IPS-18a (cell line): Measurements from ENCODE around the gene FBH1.
"Not testable (repeated sequence)": the region's sequence is repeated elsewhere in the genome, so short reads cannot be mapped to it uniquely, and the experiment has no call there.

Experiments used
- H3K27ac ChIP-seq: one replicate; pipeline ENCODE4 v1.5.1; 2013; ENCODE audit warnings: low read length
- H3K27me3 ChIP-seq: one replicate; pipeline ENCODE4 v1.6.1; 2013; ENCODE audit warnings: mild to moderate bottlenecking, low read length; ENCODE audit not compliant: control insufficient read depth, insufficient read depth
- H3K36me3 ChIP-seq: one replicate; pipeline ENCODE4 v1.6.1; 2013; ENCODE audit warnings: low read depth, low read length; ENCODE audit not compliant: control insufficient read depth
- H3K4me1 ChIP-seq: one replicate; pipeline ENCODE4 v1.6.1; 2013; ENCODE audit warnings: low read depth, low read length; ENCODE audit not compliant: control insufficient read depth
- H3K4me3 ChIP-seq: one replicate; pipeline ENCODE4 v1.5.1; 2013; ENCODE audit warnings: low read length
- H3K9ac ChIP-seq: one replicate; pipeline ENCODE4 v1.6.1; 2013; ENCODE audit warnings: mild to moderate bottlenecking, low read length, moderate library complexity
- H3K9me3 ChIP-seq: one replicate; pipeline ENCODE4 v1.6.1; 2013; ENCODE audit warnings: low read depth, low read length; ENCODE audit not compliant: control insufficient read depth

The FBH1 gene

DNA sequence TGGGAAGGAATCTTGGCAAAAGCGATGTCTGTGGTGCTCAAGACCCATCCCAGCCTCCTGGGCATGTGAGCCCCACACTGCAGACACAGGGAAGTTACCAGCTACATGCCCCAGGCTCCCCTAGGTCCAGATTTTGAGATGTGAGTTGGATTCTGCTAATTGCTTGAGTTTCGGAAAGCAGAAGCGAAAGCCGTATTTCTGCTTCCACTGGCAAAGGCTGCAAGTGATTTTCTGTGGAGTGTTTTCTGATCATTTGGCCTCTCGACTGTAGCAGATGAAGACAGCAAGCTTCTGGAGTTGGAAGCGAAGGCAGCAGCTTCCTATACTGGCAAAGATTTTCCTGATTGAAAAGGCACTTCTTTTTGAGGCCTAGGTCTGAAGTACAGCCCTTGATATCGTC, 30.0 kb upstream of the FBH1 start:
- no peak overlapping the region for H3K27ac ChIP-seq
- no peak overlapping the region for H3K9ac ChIP-seq
- H3K4me3 ChIP-seq: no peak overlapping the region
- no peaks in the 10 kb centered on the region for H3K4me1 ChIP-seq
- no peaks in the 10 kb centered on the region for H3K9me3 ChIP-seq
- H3K27me3 ChIP-seq: no peaks in the 10 kb centered on the region
- no peaks in the 10 kb centered on the region for H3K36me3 ChIP-seq

DNA sequence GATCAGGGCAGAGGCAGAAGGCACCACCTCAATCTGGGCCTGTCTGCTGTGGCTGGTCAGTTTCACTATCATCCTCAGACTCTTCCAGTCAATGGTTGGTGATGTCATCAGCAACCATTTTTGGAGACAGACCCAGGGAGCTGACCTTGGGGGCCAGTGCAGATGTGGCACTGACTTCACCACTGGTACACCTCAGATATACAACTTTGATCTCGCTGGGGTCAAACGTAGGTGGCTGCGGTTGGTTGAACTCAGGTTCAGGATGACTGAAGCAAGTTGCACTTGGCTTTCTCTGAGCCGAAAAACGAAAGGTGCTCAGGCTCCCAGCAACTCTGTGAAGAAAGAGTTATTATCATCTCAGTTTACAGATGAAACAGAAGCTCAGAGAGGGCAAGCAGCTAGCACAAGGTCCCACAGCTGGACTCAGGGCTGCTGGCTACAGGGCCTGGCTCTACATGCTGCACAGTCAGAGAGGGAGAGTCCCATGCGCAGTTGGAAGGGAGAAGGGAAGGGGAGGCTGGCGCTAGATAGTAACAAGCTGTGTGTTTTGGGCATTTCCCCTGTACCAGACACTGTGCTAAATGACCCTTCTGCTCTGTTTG, 27.6 kb upstream of the FBH1 start:
- H3K27me3 ChIP-seq: no peaks in the 10 kb centered on the region
- no peak overlapping the region for H3K4me3 ChIP-seq
- H3K4me1 ChIP-seq: no peaks in the 10 kb centered on the region
- no peak overlapping the region for H3K27ac ChIP-seq
- no peaks in the 10 kb centered on the region for H3K9me3 ChIP-seq
- H3K36me3 ChIP-seq: no peaks in the 10 kb centered on the region
- H3K9ac ChIP-seq: no peak overlapping the region

DNA sequence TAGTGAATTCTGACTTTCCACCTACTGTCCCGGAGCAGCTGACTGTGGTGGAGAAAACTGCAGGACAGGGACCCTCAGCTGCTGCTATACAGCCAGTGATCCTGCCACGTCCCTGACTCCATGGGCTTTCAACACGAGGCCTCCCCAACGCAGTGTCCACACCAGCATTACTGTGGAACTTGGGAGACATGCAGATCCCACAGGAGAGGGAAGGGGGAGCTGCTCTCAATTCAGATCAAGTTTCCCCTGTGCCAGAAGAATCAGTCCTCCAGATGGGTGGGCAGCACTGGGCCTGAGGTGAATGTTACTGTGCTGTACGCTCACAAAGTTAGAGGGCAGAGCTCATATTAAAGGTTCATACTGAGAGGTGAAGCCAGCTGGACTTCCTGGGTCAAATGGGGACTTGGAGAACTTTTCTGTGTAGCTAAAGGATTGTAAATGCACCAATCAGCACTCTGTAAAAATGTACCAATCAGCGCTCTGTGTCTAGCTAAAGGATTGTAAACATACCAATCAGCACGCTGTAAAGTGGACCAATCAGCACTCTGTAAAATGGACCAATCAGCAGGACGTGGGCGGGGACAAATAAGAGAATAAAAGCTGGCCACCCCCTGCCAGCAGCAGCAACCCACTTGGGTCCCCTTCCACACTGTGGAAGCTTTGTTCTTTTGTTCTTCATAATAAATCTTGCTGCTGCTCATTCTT, 26.9 kb upstream of the FBH1 start:
- H3K36me3 ChIP-seq, H3K9me3 ChIP-seq, H3K9ac ChIP-seq, H3K27ac ChIP-seq, H3K4me1 ChIP-seq, H3K27me3 ChIP-seq, H3K4me3 ChIP-seq: not testable (repeated sequence)

DNA sequence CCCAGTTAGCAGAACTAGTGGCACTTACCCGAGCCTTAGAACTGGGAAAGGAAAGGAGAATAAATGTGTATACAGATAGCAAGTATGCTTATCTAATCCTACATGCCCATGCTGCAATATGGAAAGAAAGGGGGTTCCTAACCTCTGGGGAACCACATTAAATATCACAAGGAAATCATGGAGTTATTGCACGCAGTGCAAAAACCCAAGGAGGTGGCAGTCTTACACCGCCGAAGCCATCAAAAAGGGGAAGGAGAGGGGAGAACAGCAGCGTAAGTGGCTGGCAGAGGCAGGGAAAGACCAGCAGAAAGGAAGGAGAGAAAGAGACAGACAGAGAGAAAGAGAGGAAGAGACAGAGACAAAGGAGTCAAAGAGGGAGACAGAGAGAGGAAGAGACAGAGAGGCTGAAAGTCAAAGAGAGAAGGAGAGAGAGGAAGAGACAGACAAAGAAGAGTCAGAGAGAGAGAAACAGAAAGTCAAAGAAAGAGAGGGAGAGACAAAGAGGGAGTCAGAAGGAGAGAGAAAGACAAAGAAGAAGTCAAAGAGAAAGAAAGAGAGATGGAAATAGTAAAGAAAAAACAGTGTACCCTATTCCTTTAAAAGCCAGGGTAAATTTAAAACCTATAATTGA, 23.5 kb upstream of the FBH1 start:
- H3K4me3 ChIP-seq, H3K9me3 ChIP-seq, H3K36me3 ChIP-seq, H3K27ac ChIP-seq, H3K9ac ChIP-seq, H3K4me1 ChIP-seq, H3K27me3 ChIP-seq: not testable (repeated sequence)

DNA sequence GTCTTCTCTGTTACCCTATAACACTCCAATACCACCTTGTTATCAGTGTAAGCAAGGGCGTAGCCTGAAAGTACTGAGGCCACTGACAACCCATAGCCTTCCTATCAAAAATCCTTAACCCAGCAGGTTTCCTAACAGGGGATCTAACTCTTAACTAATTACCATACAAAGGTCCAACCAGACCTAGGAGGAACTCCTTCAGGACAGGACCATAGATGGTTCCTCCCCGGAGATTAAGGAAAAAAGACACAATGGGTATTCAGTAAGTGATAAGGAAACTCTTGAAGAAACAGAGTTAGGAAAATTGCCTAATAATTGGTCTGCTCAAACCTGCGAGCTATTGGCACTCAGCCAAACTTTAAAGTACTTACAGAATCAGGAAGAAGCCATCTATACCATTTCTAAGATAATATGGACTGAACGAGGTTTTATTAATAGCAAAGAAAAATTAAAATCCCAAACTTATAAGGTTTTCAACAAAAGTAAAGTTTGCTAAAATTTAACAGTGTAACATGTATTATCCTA, 22.9 kb upstream of the FBH1 start:
- not testable (repeated sequence) for H3K9me3 ChIP-seq, H3K9ac ChIP-seq, H3K4me3 ChIP-seq, H3K4me1 ChIP-seq, H3K27me3 ChIP-seq, H3K36me3 ChIP-seq, H3K27ac ChIP-seq

DNA sequence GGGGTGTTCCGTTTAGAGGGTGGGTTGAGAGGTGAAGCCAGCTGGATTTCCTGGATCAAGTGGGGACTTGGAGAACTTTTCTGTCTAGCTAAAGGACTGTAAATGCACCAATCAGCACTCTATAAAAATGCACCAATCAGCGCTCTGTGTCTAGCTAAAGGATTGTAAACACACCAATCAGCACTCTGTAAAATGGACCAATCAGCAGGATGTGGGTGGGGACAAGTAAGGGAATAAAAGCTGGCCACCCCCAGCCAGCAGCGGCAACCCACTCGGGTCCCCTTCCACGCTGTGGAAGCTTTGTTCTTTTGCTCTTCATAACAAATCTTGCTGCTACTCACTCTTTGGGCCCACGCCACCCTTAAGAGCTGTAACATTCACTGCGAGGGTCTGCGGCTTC, 21.7 kb upstream of the FBH1 start:
- not testable (repeated sequence) for H3K9ac ChIP-seq, H3K4me1 ChIP-seq, H3K27ac ChIP-seq, H3K4me3 ChIP-seq, H3K27me3 ChIP-seq, H3K36me3 ChIP-seq, H3K9me3 ChIP-seq

DNA sequence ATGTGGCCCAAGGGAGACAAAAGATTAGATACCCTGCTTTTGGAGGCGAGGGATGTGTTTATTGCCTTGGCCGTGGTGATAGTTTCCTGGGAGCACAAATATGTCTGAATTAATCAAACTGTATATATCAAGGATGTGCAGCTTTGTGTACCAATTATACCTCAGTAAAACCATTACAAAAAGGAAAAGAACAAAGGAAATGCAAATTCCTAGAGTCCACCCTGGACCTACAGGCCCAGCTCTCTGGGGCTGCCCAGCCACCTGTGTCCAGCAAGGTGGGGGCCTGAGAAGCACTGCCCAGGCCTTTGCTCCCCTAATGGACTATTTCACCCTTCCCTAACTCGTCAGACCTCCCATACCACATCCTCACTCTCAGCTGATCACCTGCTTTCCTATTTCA, 20.9 kb upstream of the FBH1 start:
- Histone ChIP-seq H3K27me3 (no peaks in the 10 kb centered on the region), H3K9ac (no peak overlapping the region), H3K4me1 (no peaks in the 10 kb centered on the region), H3K9me3 (no peaks in the 10 kb centered on the region), H3K36me3 (no peaks in the 10 kb centered on the region), H3K4me3 (no peak overlapping the region), H3K27ac (no peak overlapping the region)

DNA sequence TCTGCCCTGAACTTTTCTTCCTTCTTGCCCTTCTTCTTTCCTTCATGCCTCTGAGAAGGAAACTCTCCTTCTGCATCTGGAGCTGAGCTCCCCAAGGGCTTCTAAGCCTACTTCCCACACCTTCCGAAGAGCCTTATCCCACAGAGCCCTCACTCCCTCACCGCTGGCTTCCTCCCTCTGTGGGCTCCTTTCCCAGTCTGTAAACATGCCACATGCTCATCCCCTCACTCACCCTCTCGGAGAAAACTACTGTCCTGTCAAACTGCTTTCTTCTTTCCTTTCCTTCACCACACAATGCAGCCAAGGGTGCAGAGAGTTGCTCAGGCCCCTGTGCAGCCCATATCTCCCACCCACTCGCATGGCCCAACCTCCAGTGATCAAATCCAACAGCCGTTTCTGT, 18.4 kb upstream of the FBH1 start:
- Histone ChIP-seq H3K4me1 (no peaks in the 10 kb centered on the region), H3K9ac (no peak overlapping the region), H3K27me3 (no peaks in the 10 kb centered on the region), H3K9me3 (no peaks in the 10 kb centered on the region), H3K36me3 (peaks cover 7% of the 10 kb centered on the region), H3K27ac (no peak overlapping the region), H3K4me3 (no peak overlapping the region)

DNA sequence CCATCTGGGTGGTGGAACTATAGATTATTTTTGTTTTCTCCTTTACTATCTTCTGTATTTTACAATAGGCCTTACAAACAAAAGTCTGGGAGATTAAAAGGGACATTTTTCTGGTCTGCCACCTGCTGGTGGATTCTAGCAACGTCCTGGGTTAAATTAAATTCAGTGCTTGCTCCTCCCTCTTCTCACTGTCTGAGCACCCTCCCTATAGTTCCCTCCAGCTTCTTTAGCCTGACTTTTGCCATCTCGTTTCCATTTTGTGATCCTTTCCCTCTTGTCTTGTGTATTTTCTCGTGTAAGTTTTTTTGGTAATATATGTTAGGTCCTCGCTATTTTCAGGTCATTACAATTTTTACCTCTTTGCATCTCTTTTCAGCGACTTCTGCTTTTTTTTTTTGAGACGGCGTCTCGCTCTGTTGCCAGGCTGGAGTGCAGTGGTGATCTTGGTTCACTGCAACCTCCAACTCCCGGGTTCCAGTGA, 16.5 kb upstream of the FBH1 start:
- Histone ChIP-seq H3K9me3 (no peaks in the 10 kb centered on the region), H3K4me3 (no peak overlapping the region), H3K36me3 (peaks cover 20% of the 10 kb centered on the region), H3K4me1 (no peaks in the 10 kb centered on the region), H3K27me3 (no peaks in the 10 kb centered on the region), H3K9ac (no peak overlapping the region), H3K27ac (no peak overlapping the region)

DNA sequence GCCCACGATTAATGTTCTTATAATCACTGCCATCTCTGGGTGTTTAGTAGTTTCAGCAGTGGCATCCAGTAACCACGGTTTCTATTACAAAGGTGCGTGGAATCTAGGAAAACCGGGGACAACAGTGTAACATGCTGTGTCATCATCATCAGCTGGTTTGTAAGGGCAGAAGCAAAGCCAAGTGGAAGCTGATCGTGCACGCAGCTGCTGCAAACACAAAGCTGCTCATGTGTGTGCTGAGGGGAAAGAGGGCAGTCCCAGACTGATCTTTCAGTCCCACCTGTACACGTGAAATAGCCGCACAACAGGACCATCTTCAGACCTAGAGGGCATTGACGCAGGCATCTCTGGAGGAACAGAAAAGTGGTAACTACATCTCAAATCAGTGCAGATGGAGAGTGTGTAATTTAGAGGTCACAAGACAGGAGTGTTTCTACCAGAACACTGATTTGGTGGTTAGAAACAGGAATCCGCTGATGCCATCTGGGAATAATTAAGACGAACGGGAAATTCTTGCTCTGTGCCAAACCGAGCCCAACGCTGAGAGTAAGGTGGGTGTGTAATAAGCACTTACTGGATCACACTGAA, 13.8 kb upstream of the FBH1 start:
- H3K36me3 ChIP-seq: peaks cover 25% of the 10 kb centered on the region
- no peaks in the 10 kb centered on the region for H3K27me3 ChIP-seq
- no peak overlapping the region for H3K9ac ChIP-seq
- H3K27ac ChIP-seq: no peak overlapping the region
- no peaks in the 10 kb centered on the region for H3K9me3 ChIP-seq
- H3K4me3 ChIP-seq: no peak overlapping the region
- H3K4me1 ChIP-seq: no peaks in the 10 kb centered on the region

DNA sequence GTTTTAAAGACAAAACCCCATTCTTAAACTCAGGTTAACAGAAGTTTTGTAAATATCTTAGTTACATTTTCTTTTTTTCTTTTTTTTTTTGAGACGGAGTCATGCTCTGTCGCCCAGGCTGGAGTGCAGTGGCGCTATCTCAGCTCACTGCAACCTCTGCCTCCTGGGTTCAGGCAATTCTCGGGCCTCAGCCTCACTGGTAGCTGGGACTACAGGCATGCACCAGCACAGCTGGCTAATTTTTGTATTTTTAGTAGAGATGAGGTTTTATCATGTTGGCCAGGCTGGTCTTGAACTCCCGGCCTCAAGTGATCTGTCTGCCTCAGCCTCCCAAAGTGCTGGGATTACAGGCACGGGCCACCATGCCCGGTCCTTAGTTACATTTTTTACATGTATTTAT, 13.0 kb upstream of the FBH1 start:
- not testable (repeated sequence) for H3K9me3 ChIP-seq, H3K4me1 ChIP-seq, H3K27ac ChIP-seq, H3K4me3 ChIP-seq, H3K9ac ChIP-seq, H3K27me3 ChIP-seq
- peaks cover 25% of the 10 kb centered on the region for H3K36me3 ChIP-seq
